ENCODE results near the gene LPAR3.

LPAR3 gene

GRCh38 chr1:84809023-84809422, 84.0 kb downstream of the LPAR3 start:
- H3K79me2 ChIP-seq (ENCODE audit: insufficient read depth, low read depth): no peaks in the 10 kb centered on the region
- no peaks in the 10 kb centered on the region for H3K27me3 ChIP-seq (ENCODE audit: insufficient read depth, low read depth)
- TF ChIP-seq CTCF (conservative IDR thresholded peaks at IDR 0.05; ENCODE audit: low read depth, low read length): no peak
- no peak overlapping the region for H3K4me3 ChIP-seq (IDR thresholded peaks at IDR 0.05; ENCODE audit: insufficient read depth, low read depth, low read length)
- no peak overlapping the region for H3K27ac ChIP-seq
- H3K36me3 ChIP-seq (ENCODE audit: insufficient read depth): no peaks in the 10 kb centered on the region
- H3K9ac ChIP-seq: no peak overlapping the region
- H3K4me2 ChIP-seq: no peak overlapping the region
- H4K20me1 ChIP-seq (ENCODE audit: insufficient read depth): no peaks in the 10 kb centered on the region
- no peaks in the 10 kb centered on the region for H3K4me1 ChIP-seq (ENCODE audit: low read depth, poor library complexity, severe bottlenecking)
- H2AFZ ChIP-seq (ENCODE audit: low read depth): no peak overlapping the region

- H3K4me3 ChIP-seq (IDR thresholded peaks at IDR 0.05; ENCODE audit: insufficient read depth, low read depth, low read length): no peak overlapping the region
- H3K9ac ChIP-seq: no peak overlapping the region
- H3K4me1 ChIP-seq (ENCODE audit: low read depth, poor library complexity, severe bottlenecking): no peaks in the 10 kb centered on the region
- no peak overlapping the region for H3K27ac ChIP-seq
- no peak for TF ChIP-seq CTCF (conservative IDR thresholded peaks at IDR 0.05; ENCODE audit: low read depth, low read length)
- H3K36me3 ChIP-seq (ENCODE audit: insufficient read depth): no peaks in the 10 kb centered on the region
- H2AFZ ChIP-seq (ENCODE audit: low read depth): no peak overlapping the region
- no peaks in the 10 kb centered on the region for H3K27me3 ChIP-seq (ENCODE audit: insufficient read depth, low read depth)
- H4K20me1 ChIP-seq (ENCODE audit: insufficient read depth): no peaks in the 10 kb centered on the region
- H3K4me2 ChIP-seq: no peak overlapping the region
- no peaks in the 10 kb centered on the region for H3K79me2 ChIP-seq (ENCODE audit: insufficient read depth, low read depth)
These were observed 89.4 kb downstream of the LPAR3 start for GRCh38 chr1:84803604-84804003.

- Histone ChIP-seq H3K36me3 (ENCODE audit: insufficient read depth) (no peaks in the 10 kb centered on the region), H3K27me3 (ENCODE audit: insufficient read depth, low read depth) (no peaks in the 10 kb centered on the region), H3K79me2 (ENCODE audit: insufficient read depth, low read depth) (no peaks in the 10 kb centered on the region), H2AFZ (ENCODE audit: low read depth) (no peak overlapping the region), H3K27ac (no peak overlapping the region), H3K4me3 (IDR thresholded peaks at IDR 0.05; ENCODE audit: insufficient read depth, low read depth, low read length) (no peak overlapping the region), H4K20me1 (ENCODE audit: insufficient read depth) (no peaks in the 10 kb centered on the region), H3K4me2 (no peak overlapping the region), H3K4me1 (ENCODE audit: low read depth, poor library complexity, severe bottlenecking) (no peaks in the 10 kb centered on the region), H3K9ac (no peak overlapping the region)
- no peak for TF ChIP-seq CTCF (conservative IDR thresholded peaks at IDR 0.05; ENCODE audit: low read depth, low read length)
These were observed 90.3 kb downstream of the LPAR3 start for GRCh38 chr1:84802567-84803232.

- H2AFZ ChIP-seq (ENCODE audit: low read depth): no peak overlapping the region
- no peak for TF ChIP-seq CTCF (conservative IDR thresholded peaks at IDR 0.05; ENCODE audit: low read depth, low read length)
These were observed 92.6 kb downstream of the LPAR3 start for GRCh38 chr1:84800090-84801073.

More at GRCh38 chr1:84800090-84801073, 92.6 kb downstream of the LPAR3 start:
- Histone ChIP-seq H3K27me3 (ENCODE audit: insufficient read depth, low read depth) (no peaks in the 10 kb centered on the region), H3K36me3 (ENCODE audit: insufficient read depth) (no peaks in the 10 kb centered on the region), H3K79me2 (ENCODE audit: insufficient read depth, low read depth) (no peaks in the 10 kb centered on the region), H3K4me3 (IDR thresholded peaks at IDR 0.05; ENCODE audit: insufficient read depth, low read depth, low read length) (no peak overlapping the region), H3K27ac (no peak overlapping the region), H3K4me1 (ENCODE audit: low read depth, poor library complexity, severe bottlenecking) (no peaks in the 10 kb centered on the region), H4K20me1 (ENCODE audit: insufficient read depth) (no peaks in the 10 kb centered on the region), H3K4me2 (no peak overlapping the region), H3K9ac (no peak overlapping the region)

Measured in KMS-11 (cell line).